ENCODE data around the gene WDR36.

WDR36 gene

GRCh38 chr5:111126896-111127295, 34.7 kb downstream of the WDR36 start:
- Histone ChIP-seq H3K36me3 (peaks cover 46% of the 10 kb centered on the region), H3K4me1 (no peaks in the 10 kb centered on the region), H3K9me3 (no peaks in the 10 kb centered on the region), H3K4me3 (ENCODE audit: low read depth, low read length) (no peak overlapping the region), H3K27me3 (no peaks in the 10 kb centered on the region)
- no peak for DNase-seq
- TF ChIP-seq CTCF (IDR thresholded peaks at IDR 0.05; ENCODE audit: low read depth, low read length) = no peak

- no peak for DNase-seq
- Histone ChIP-seq H3K4me1 (no peaks in the 10 kb centered on the region), H3K9me3 (no peaks in the 10 kb centered on the region), H3K36me3 (peaks cover 39% of the 10 kb centered on the region), H3K4me3 (ENCODE audit: low read depth, low read length) (no peak overlapping the region), H3K27me3 (no peaks in the 10 kb centered on the region)
- TF ChIP-seq CTCF (IDR thresholded peaks at IDR 0.05; ENCODE audit: low read depth, low read length) = no peak
Measured at GRCh38 chr5:111127453-111128195, 35.5 kb downstream of the WDR36 start.

- DNase-seq = no peak
- Histone ChIP-seq H3K4me3 (ENCODE audit: low read depth, low read length) (no peak overlapping the region), H3K36me3 (peaks cover 17% of the 10 kb centered on the region), H3K9me3 (no peaks in the 10 kb centered on the region), H3K4me1 (0 out of 2 replicates have a peak, but pooled peaks cover 5% of the 10 kb centered on the region), H3K27me3 (no peaks in the 10 kb centered on the region)
- TF ChIP-seq CTCF (IDR thresholded peaks at IDR 0.05; ENCODE audit: low read depth, low read length) = no peak
Measured at GRCh38 chr5:111129938-111130337, 37.8 kb downstream of the WDR36 start.

GRCh38 chr5:111131356-111131755, 39.2 kb downstream of the WDR36 start:
- H3K36me3 ChIP-seq = peaks cover 7% of the 10 kb centered on the region
- H3K4me1 ChIP-seq = 0 out of 2 replicates have a peak, but pooled peaks cover 5% of the 10 kb centered on the region
- H3K27me3 ChIP-seq = no peaks in the 10 kb centered on the region
- H3K4me3 ChIP-seq (ENCODE audit: low read depth, low read length) = no peak overlapping the region
- DNase-seq = no peak
- no peaks in the 10 kb centered on the region for H3K9me3 ChIP-seq
- no peak for TF ChIP-seq CTCF (IDR thresholded peaks at IDR 0.05; ENCODE audit: low read depth, low read length)

- no peak for DNase-seq
- no peak for TF ChIP-seq CTCF (IDR thresholded peaks at IDR 0.05; ENCODE audit: low read depth, low read length)
- H3K36me3 ChIP-seq = peaks cover 5% of the 10 kb centered on the region
- 0 out of 2 replicates have a peak, but pooled peaks cover 5% of the 10 kb centered on the region for H3K4me1 ChIP-seq
- H3K9me3 ChIP-seq = no peaks in the 10 kb centered on the region
- H3K27me3 ChIP-seq = no peaks in the 10 kb centered on the region
- no peak overlapping the region for H3K4me3 ChIP-seq (ENCODE audit: low read depth, low read length)
Measured at GRCh38 chr5:111132076-111132475, 39.9 kb downstream of the WDR36 start.

- Histone ChIP-seq H3K9me3 (no peaks in the 10 kb centered on the region), H3K4me1 (0 out of 2 replicates have a peak, but pooled peaks cover 5% of the 10 kb centered on the region), H3K27me3 (no peaks in the 10 kb centered on the region), H3K36me3 (no peaks in the 10 kb centered on the region), H3K4me3 (ENCODE audit: low read depth, low read length) (no peak overlapping the region)
- no peak for DNase-seq
- TF ChIP-seq CTCF (IDR thresholded peaks at IDR 0.05; ENCODE audit: low read depth, low read length) = no peak
Measured at GRCh38 chr5:111132731-111133435, 40.7 kb downstream of the WDR36 start.

All from BE2C (cell line).